HG03064 (cell line): ENCODE results near the gene RBBP8NL.
"Not testable (repeated sequence)": the region's sequence is repeated elsewhere in the genome, so short reads cannot be mapped to it uniquely, and the experiment has no call there.

Source experiments
- ATAC-seq: cut with Tn5 transposase; IDR thresholded peaks from one replicate; pipeline ENCODE4 v1.9.1; 2021; ENCODE audit warnings: low read depth; ENCODE audit not compliant: unreplicated experiment

Gene RBBP8NL

DNA sequence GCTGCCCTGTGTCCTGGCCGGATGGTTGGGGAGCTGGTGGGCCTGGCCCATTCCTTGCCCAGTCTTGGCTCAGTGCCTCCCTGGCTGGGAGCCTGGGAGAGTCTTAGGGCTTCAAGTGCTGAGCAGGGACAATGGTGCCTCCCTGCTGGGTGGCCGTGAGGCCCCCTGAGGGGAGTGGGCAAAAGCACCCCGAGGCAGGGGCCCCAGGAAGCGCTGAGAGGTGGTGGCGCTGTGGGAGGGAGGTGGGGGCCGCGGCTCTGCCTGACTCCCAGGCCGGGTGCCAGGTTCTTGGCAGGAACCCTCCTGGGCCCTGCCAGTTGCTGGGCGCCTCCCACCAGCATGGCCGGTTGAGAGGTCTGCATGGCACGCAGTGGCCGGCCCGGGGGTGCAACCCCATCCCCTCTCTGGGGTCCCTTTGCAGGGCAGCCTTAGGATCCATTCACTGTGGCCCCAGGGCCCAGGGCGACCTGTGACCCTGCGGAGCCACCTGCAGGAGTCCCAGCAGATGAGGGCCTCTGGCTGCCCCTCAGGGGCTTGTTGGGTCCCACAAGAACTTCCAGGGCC lies 49.6 kb downstream of the RBBP8NL start:
- ATAC-seq: no peak

DNA sequence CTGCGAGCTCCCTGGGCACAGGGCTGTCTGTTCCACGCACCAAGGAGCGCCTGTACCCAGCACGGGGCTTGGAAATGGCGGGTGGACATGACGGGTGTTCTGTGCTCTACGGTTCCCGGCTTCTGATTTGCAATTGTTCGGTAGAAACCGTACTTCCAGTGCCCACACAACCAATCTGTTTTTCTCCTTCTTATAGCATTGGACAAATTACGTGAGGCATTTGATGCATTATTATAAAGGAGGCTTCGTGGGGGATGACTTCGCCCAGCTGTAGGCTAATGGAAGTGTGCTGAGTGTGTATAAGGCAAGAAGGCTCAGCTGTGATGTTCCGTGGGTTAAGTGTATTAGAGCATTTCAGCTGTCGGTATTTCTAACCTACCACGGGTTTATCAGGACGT lies 50.3 kb downstream of the RBBP8NL start:
- no peak for ATAC-seq

DNA sequence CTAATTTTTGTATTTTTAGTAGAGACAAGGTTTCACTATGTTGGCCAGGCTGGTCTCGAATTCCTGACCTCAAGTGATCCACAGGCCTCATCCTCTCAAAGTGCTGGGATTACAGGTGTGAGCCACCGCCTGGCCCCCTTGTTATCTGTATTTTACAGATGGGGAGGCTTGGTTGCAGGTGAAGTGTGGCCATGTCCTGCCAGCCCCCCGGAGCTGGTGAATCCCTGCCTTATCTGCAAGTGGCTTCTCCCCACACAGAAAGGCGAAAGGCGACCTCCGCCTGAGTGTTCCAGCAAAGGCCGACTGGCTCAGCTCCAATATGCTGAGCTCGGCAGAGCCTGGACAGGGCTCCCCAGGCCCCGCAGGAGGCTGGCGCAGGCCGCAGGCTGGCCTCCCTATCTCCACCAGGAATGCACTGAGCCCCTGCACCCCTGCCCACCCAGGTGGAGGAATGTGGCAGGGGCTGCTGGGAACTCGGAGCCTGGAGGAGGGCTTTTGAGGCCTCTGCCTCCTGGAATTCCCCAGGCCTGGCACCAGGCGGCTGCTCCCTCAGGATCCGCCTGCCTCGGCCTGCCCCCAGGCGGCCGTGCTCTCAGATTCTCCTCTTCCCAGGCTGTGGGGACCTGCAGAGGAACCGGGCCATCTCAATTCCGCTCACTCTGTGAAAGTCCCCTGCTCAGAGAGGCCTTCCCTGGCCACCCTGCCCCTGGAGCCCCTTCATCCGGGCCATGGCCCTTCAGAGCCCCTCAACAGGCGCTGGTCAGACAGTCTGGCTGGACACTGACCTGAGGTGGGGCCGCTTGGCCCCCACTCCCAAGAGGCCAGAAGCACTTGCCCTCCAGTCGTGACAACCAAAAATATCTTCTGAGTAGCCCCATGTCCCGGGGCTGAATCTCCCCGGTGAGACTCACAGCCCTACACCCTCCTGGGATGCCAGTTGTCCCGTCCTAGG lies 51.0 kb downstream of the RBBP8NL start:
- no peak for ATAC-seq

DNA sequence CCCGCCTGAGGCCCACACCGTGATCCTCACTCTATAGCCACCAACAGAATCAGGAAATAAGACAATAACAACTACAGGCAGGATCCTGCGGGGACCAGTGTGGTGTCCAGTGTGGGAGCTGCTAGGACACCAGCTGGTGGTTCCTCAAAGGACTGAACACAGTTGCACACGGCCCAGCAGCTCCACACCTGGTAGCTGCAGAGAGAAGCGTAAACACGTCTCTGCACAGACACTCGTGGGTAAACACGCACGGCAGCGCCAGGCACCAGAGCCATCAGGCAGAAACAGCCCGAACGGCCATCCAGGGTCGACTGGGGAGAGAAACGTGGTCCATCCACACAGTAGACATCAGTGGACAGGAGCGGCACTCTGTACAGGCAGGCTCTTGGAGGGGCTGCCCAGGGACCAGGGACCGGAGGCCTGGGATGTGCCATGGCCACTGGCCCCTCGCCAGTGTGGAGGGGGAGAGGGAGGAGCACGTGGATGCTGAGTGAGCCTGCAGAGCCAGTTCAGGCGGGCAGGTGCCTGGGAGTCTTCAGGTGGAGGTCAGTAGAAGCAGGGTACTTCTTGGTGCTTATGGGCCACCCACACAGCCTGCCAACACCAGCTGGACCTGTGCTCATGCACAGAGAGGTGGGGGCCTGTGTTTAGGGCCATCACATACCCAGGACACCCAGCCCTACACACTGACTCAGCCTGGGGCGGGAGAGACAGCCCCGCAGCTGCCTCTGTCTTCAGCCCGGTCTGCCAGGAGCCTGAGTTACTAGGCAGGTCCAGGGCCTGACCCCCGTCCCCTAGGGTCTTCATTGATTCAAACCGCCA lies 52.8 kb downstream of the RBBP8NL start:
- ATAC-seq: no peak

DNA sequence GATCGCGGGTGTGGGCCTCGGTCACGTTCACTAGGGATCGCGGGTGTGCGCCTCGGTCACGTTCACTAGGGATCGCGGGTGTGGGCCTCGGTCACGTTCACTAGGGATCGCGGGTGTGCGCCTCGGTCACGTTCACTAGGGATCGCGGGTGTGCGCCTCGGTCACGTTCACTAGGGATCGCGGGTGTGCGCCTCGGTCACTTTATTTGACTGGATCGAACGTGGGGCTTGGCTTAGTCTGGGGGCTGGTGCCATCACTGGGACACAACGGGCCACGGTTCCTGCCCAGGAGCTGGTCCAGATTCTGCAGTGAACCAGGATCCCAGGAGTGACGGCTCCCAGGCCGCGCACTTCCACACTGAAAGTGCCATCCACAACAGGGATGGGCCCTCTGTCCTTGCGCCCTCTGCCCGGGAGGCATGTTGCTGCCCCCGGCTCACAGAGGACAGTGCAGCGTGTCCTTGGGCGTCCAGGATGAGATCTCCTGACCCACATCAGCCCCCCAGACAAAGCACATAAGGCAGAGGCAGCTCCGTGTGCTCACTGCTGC lies 53.6 kb downstream of the RBBP8NL start:
- not testable (repeated sequence) for ATAC-seq

DNA sequence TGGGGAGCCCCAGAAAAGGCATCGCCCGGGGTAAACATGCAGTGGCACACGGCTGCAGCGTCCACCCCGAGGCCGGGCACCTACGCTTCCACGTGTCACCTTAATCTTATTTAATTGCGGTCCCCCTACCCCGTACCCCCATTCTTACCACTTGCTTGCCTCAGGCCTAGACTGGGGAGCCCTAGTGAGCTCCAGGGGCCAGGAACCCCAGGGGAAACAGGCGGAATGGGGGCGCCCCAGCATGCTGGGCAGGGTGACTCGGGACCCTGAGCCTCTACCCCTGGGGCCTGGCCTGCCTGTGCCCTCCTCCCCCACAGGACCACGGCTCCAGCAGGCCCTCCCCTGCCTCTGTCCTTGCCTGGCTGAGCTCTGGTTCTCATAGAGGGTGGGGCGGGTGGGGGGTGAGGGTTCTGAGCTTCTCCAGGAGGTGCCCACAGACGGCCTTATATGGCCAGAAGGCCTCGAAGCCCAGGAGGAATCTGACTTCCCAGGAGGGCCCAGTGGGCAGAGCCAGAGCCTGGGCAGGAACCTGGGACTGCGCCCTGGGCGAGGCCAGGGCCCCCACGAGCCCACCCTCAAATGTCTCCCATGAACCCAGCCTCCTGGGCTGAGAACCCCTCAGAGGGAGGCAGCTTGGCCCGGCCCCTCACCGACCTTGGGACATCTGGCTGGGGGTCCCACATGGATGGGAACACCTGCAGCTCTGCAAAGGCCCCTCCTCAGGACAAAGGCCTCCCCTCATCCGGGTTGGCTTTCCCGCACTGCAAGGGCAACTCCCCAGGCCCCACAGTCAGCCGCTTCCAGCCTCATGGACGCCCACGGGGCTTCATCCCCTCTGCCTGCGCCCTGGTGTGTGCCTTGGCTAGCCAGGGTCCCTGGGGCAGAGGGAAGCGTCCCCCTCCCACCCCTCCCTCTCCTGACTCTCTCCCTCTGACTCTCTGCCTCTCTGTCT lies 55.0 kb downstream of the RBBP8NL start:
- no peak for ATAC-seq

DNA sequence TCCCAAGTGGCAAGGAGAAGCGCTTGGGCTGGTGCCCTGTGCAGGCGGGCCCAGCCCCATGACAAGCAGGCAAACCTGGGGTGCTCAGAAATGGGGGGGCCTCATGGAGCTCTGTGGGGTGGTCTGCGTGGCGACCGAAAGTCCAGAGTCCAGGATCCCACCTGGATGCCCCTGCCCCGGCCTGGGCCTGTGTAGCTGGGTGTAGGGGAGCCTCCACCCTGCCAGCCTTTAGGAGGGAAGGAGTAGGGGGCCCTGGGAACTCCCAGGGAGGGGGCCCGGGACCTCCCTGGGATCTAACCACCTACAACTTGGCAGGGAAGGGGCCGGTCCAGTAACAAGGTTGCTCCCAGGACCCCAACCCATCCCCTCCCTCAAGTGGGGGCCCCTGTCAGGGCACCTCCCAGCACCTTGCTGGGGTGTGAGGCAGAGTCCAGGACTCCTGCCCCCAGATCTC lies 55.7 kb downstream of the RBBP8NL start:
- no peak for ATAC-seq

DNA sequence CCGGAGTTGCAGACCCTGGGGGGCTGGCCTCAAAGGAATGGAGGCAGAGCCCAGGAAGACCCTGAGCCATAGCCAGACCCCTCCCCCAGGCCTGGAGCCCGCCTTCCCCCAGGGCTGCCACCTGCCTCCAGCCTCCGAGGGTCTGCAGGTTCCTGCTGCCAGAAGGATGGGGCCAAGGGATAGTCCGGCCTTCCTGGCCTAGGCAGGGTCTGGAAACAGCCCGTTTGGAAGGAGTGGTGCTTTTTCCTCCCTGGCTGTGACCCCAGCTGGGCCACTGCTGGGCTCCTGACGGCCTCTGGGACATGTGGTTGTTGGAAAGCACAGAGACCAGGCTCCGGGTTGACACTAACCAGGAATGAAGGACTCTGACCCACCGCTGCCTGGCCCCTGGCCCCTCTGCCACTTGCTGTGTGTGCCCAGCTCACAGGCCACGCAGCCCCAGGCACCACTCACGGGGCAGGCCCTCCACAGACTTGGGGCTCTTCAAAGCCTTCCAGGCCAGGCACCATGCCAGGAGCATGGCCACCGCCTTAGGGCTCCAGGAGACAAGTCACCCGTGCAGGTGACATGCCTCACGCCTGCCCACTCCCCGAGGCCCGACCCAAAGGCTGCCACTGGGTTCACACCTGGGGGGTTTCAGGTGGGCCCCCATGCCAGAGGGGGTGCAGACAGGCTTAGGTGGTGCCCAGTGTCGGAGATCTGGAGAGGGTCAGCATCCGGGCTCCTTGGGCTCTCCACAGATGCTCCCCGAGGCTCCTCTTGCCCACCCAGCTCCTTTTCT lies 56.3 kb downstream of the RBBP8NL start:
- no peak for ATAC-seq

DNA sequence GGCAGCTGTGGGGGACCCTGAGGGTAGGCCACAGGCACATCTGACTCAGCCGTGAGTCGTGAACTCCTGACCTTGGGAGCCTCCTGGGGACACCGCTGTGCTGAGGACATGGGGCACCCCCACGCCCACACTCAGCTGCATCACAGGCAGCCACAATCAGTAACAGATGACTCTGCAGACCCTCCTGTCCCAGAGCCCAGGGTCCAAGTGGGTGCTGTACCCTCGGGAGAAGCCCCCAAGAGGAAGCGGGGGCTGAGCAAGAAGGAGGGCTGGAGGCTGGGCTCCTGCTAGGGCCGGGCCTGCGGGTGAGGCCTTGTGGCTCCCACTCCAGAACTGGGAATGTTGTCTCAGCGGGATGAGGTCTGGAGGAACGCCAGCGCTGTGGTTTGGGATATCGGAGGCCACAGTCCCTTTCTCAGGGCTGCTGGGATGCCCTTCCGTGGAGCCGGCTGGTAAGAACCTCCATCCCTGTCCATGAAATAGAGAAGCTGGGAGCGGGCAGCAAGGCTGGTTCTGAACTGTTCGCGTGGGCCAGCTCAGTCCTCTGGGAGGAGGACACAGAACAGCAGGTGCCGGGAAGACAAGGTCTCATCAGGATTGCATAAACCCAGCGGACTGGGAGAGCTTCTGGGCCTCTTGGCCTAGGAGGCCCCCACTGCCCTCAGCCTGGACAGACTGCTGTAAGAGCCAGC lies 57.1 kb downstream of the RBBP8NL start:
- ATAC-seq: no peak

DNA sequence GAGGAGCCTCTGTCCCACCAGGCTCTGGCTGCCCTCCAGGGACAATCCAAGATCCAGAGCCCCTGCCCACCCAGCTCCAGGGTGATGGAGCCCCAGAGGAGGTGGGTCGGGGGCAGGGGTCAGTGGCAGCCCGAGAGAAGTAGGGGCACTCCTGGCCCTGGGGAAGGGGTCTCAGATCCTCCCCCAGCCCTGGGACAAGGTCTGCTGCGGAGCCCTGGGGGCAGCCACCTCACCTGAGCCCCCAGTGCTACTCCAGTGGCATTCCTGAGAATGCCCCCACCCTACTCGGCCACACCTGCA lies 57.6 kb downstream of the RBBP8NL start:
- ATAC-seq: no peak

DNA sequence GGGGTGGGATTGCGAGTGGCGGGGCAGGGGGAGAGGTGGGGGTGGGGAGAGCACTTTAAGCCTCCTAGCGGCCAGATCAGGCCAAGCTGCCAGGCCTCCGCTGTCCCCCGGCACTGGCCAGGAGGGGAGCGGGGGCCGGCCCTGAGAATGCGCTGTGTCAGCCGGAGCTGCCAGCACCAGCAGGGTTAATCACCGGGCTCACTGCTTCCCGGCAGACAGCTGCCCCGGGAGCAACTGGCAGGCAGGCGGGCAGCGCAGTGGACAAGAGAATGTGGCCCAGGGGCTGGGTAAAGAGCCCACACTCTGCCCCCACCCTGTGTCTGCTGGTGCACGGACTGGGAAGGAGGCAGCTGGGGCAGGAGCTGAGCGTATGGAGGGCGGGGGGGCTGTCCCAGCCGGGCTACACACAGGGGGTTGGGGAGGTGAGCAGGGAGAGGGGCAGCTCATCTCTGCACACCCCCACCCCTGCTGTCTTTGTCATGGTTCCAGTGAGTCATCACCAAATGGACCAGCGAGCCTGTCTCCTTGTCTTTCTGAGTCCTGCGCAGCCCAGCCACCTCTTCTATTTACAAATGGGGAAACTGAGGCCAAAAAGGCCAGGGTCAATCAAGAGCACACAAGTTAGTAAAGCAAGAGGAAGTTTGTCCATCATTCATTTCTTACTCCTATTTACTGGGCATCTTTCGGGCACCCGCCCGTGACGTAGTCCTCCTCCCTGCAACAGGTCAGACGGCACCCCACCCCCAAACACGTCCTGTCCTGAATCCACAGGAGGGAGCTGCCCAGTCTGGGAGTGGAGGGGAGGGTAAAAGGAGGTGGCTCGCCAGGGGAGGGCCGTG lies 58.1 kb downstream of the RBBP8NL start:
- no peak for ATAC-seq

DNA sequence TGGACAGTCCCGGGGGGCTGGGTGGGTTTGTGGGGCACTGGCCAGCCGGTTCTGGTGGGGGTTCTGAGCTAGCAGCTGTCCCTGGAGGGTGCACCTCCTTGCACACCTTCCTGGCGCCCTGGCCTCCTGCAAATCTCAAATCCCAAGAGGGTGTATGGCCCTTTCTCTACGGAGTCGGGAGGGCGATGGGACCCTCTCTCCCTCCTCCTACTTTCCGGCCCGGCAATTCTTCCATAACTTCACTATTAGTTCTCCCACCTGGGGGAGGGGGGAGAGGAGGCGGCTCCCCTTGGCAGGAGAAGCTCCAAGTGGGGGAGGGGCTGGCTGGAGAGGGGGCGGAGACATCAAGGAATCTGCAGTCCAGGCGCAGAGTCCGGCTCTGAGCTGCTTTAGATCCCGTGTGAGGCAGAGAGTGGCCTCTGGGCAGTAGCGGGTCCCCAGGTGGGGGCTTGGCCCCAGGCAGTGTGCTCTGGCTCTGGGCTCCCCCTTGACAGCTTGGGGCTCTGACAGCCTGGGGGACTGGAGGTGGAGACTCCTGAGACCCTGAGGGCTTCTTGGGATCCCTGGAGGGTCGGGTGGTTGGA lies 58.9 kb downstream of the RBBP8NL start:
- ATAC-seq: no peak

DNA sequence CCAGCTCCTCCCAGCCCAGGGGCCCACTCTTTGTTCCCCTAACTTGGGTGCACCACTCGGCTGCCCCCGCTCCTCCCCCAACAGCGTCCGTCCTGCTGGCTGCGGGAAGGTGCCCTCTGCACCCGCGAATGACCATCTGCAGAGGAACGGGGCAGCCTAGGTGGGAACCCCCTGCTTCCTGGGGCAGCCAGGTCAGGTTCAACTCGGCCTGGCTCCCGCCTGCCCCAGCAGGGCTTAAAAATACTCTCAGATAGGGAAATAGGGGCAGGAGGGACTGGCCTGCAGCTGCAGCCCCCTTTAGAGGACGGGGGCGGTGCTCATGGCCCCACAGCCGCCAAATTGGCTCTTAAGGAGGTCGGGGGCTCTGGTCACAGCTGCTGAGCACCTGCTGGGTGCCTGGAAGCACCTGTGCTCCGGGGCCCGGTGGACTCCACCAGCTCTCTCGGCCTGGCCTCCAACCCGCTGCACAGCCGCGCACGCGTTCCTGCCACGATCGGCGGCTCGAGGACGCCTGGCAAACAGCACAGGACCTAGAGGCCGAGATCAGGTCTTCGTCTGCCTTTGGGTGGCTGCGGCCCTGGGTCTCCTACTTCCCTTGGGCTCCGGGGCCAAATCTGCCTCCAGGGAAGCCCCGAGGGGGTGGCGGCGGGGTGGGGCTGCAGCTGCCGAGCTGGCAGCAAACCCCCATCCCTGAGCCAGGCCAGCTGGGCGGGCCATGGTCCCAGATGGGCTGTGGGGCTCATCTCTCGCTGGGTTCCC lies 59.5 kb downstream of the RBBP8NL start:
- no peak for ATAC-seq

DNA sequence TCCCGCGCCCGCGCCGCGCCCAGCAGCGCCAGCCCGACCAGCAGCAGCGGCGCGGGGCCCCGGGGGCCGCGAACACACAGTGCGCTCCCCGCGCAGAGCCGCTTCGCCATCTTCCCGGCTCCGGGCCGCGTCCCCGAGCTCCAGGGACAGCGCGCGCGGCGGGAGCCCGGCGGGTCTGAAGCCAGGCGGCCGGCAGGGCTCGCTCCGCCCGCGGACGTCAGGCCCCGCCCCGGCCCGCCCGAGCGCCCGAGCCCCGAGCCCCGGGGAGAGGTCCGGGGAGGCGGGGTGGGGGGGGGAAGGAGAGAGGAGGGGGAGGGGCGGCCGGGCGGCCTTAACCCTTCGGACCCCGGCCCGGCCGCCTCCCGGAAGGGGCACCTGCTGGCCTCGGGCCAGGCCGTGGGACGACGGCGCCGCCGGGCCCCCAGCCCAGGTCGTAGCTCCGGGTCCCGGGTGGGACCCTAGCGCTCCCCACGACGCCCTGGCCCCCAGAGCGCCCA lies 60.2 kb downstream of the RBBP8NL start, which contains the start of gene LAMA5:
LAMA5 (minus strand) TSS at position 177 of the 497 bp plus-strand sequence; CDS start at position 110, 67 bp downstream.
- ATAC-seq: no peak

DNA sequence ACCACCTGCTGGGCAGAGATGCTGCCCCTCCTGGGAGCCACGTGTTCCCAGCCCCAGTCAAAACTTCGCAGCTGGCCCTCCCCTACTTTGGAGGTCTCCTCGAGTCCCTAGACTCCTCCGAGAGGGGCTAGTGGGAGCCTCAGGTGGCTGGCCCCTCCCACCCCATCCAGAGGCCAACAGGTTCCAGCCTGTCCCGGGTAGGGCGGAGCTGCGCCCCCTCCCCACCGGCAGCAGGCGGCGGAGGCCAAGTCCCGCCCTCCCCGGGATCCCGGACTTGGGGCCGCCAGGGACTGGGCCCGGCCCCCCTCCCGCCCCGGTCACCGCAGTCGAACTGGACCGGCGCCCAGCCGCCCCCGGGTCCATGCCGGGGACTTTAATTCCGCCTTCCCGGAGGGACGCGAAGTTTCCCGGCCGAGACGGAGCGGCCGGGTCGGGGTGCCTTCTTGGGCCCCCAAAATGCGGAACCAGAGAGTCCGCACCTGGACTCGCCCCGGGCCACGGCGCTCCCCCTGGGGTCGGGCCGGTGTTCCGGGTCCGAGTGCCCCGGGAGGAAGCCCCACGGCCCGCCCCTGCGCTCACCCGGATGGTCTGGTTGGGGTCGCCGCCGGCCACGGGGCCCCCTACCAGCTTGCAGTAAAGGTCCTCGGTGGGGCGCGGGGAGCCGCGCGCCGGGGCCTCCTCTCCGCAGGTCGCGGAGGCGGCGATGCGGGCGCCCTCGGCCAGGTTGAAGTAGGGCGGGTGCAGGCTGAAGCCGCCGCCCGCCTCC lies 60.8 kb downstream of the RBBP8NL start:
- ATAC-seq: no peak
